HepG2 (cell line): ENCODE results near the gene FAM234A. TPM values are rescaled to one million over a fixed set of nuclear protein-coding genes. Genes with fewer than 3 reads are reported as not detected.
A peak's percentile ranks its signal among the peaks of the same experiment; 100 is the strongest.

ENCODE experiments used
- HNRNPUL1 ChIP-seq: fragments of 200-400 bp; formaldehyde crosslinking; IDR thresholded peaks from 2 replicates; pipeline ENCODE4 v1.6.1; 2017; ENCODE audit warnings: low read depth, mild to moderate bottlenecking, low read length, moderate library complexity
- IRX3 ChIP-seq: sonication (generic); formaldehyde crosslinking; IDR thresholded peaks from 2 replicates; pipeline ENCODE4 v1.8.1; 2023; ENCODE audit warnings: mild to moderate bottlenecking, low read depth, missing genetic modification reagents, borderline replicate concordance
- MAF1 ChIP-seq: sonication (generic); formaldehyde crosslinking; IDR thresholded peaks from 2 replicates; pipeline ENCODE4 v1.5.0; 2020; ENCODE audit warnings: missing genetic modification reagents, borderline replicate concordance
- MED13 ChIP-seq: sonication (generic); formaldehyde crosslinking; IDR thresholded peaks from 2 replicates; pipeline ENCODE4 v1.5.0; 2020; ENCODE audit warnings: missing genetic modification reagents
- NCOA5 ChIP-seq: sonication (generic); formaldehyde crosslinking; IDR thresholded peaks from 2 replicates; pipeline ENCODE4 v1.4.0; 2020; ENCODE audit warnings: missing genetic modification reagents
- NR2C2 ChIP-seq: sonication (generic); formaldehyde crosslinking; IDR thresholded peaks from 2 replicates; pipeline ENCODE4 v1.4.0; 2020; ENCODE audit warnings: missing genetic modification reagents, mild to moderate bottlenecking, moderate library complexity, borderline replicate concordance
- SRSF9 ChIP-seq: fragments of 200-400 bp; formaldehyde crosslinking; IDR thresholded peaks from 2 replicates; pipeline ENCODE4 v1.6.1; 2018; ENCODE audit warnings: borderline replicate concordance, mild to moderate bottlenecking, low read depth, low read length; ENCODE audit not compliant: insufficient read depth, poor library complexity, severe bottlenecking
- STAT5B ChIP-seq: sonication (generic); formaldehyde crosslinking; IDR thresholded peaks from 2 replicates; pipeline ENCODE4 v1.4.0; 2020; ENCODE audit warnings: missing genetic modification reagents
- TBX2 ChIP-seq: sonication (generic); formaldehyde crosslinking; IDR thresholded peaks from 2 replicates; pipeline ENCODE4 v1.5.0; 2020; ENCODE audit warnings: missing genetic modification reagents, mild to moderate bottlenecking, borderline replicate concordance
- ZBTB3 ChIP-seq: sonication (generic); formaldehyde crosslinking; IDR thresholded peaks from 2 replicates; pipeline ENCODE4 v1.4.0; 2020; ENCODE audit warnings: low read depth, mild to moderate bottlenecking, moderate library complexity, missing genetic modification reagents, borderline replicate concordance
- ZSCAN12 ChIP-seq: sonication (generic); formaldehyde crosslinking; IDR thresholded peaks from 2 replicates; pipeline ENCODE4 v1.9.0; 2021; ENCODE audit warnings: mild to moderate bottlenecking, missing genetic modification reagents
- polyA plus RNA-seq, 8 experiments: library from polyadenylated mRNA; depleted of rRNA in 3 of 8; stranded (reverse) in 7 of 8; unstranded in 1 of 8; fragments of >200 nt; fragmentation: Illumina TruSeq in 4 of 8; extraction: Trizol in 4 of 8; gene quantifications; 2 replicates each; pipeline versions ENCODE4 v1.2.1 to v1.2.3, GENCODE V29; 2011 to 2016; ENCODE audit warnings: low read depth in 4 of 8, missing spikeins in 1 of 8, mixed read lengths in 1 of 8; ENCODE audit not compliant: insufficient read depth in 1 of 8
- total RNA-seq, 5 experiments: library from RNA; depleted of rRNA; stranded (reverse); fragments of >200 nt; fragmentation: Illumina TruSeq; extraction: Trizol; gene quantifications; 2 replicates each; pipeline ENCODE4 v1.2.3, GENCODE V29; 2016; ENCODE audit warnings: low read depth in 1 of 5
- TF ChIP-seq, protein P1 (sequence below): sonication (generic); formaldehyde crosslinking; IDR thresholded peaks from 2 replicates; pipeline ENCODE4 v1.4.0; 2020; ENCODE audit warnings: missing genetic modification reagents, mild to moderate bottlenecking, borderline replicate concordance
- TF ChIP-seq, protein P2 (sequence below): sonication (generic); formaldehyde crosslinking; IDR thresholded peaks from 2 replicates; pipeline ENCODE4 v1.8.1; 2023; ENCODE audit warnings: mild to moderate bottlenecking, missing genetic modification reagents
- TF ChIP-seq, protein P3 (sequence below): sonication (generic); formaldehyde crosslinking; IDR thresholded peaks from 2 replicates; pipeline ENCODE4 v1.4.0; 2020; ENCODE audit warnings: mild to moderate bottlenecking, missing genetic modification reagents
- TF ChIP-seq, protein P4 (sequence below), 2 experiments: sonication (generic) in 1 of 2; formaldehyde crosslinking in 1 of 2; IDR thresholded peaks; 2 replicates each; pipeline versions ENCODE4 v1.5.1 to v1.6.1; 2011 to 2020; ENCODE audit warnings: borderline replicate concordance in 1 of 2, low read depth in 1 of 2, low read length in 1 of 2, mild to moderate bottlenecking in 1 of 2, missing genetic modification reagents in 1 of 2, moderate library complexity in 1 of 2
- TF ChIP-seq, protein P5 (sequence below): sonication (generic); formaldehyde crosslinking; IDR thresholded peaks from 2 replicates; pipeline ENCODE4 v1.4.0; 2020; ENCODE audit warnings: missing genetic modification reagents
- TF ChIP-seq, protein P6 (sequence below): sonication (generic); formaldehyde crosslinking; IDR thresholded peaks from 2 replicates; pipeline ENCODE4 v1.4.0; 2020; ENCODE audit warnings: missing genetic modification reagents

Gene FAM234A
- total and polyA plus RNA-seq, 2 of the 13 experiments (the other 11 are each of a cell fraction or from before 2014, with no cell fraction given) = 29.2 to 34.4 TPM

DNA sequence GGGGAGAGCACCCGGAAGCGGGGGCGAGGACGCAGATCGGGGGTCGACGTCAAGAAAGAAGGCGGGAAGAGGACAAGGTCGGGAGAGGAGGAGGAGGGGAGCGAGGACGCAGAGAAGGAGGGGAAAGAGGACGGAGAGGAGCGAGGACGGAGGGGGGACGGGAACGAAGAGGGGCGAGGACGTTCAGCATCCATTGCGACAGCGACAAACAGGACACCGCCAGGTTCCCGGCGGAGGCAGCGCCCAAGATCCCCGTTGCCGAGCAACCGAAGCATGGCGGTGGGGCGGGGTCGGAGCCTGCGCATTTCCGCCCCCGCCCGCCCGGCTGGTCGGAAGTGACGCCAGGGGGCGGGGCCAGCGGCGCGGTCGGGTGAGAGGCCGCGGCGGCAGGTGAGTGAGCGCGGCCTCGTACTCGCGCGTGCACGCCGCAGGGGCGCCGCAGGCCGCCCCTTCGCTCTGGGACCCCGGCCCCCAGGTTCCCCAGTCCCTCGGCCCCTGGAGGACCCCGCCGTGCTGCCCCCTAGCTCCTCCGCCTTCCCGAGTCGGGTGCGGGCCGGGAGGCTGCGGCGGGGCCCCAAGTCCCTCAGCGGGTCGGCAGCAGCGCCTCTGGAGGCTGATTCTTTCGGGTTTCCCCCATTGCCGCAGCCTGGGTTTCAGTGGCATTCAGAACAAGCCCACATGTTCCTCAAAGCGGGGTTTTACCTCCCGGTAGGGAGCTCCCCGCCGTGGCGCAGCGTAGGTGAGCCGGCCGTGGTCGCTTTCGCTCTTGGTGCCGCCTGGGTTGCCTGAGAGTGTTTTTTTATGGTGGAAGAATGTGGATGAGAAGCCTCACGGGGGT is at the start of gene FAM234A (continued):
- TF ChIP-seq NR2C2 (CRISPR knock-in tag) = peak; percentile 60; the same call in 1 of the 2 replicates
- no peak for TF ChIP-seq NCOA5 (CRISPR knock-in tag)
- TF ChIP-seq, protein P1, sequence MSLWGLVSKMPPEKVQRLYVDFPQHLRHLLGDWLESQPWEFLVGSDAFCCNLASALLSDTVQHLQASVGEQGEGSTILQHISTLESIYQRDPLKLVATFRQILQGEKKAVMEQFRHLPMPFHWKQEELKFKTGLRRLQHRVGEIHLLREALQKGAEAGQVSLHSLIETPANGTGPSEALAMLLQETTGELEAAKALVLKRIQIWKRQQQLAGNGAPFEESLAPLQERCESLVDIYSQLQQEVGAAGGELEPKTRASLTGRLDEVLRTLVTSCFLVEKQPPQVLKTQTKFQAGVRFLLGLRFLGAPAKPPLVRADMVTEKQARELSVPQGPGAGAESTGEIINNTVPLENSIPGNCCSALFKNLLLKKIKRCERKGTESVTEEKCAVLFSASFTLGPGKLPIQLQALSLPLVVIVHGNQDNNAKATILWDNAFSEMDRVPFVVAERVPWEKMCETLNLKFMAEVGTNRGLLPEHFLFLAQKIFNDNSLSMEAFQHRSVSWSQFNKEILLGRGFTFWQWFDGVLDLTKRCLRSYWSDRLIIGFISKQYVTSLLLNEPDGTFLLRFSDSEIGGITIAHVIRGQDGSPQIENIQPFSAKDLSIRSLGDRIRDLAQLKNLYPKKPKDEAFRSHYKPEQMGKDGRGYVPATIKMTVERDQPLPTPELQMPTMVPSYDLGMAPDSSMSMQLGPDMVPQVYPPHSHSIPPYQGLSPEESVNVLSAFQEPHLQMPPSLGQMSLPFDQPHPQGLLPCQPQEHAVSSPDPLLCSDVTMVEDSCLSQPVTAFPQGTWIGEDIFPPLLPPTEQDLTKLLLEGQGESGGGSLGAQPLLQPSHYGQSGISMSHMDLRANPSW (CRISPR knock-in tag) = no peak
- TF ChIP-seq STAT5B (CRISPR knock-in tag) = no peak
- TF ChIP-seq MAF1 = no peak
- TF ChIP-seq IRX3 = no peak
- TF ChIP-seq, protein P2, sequence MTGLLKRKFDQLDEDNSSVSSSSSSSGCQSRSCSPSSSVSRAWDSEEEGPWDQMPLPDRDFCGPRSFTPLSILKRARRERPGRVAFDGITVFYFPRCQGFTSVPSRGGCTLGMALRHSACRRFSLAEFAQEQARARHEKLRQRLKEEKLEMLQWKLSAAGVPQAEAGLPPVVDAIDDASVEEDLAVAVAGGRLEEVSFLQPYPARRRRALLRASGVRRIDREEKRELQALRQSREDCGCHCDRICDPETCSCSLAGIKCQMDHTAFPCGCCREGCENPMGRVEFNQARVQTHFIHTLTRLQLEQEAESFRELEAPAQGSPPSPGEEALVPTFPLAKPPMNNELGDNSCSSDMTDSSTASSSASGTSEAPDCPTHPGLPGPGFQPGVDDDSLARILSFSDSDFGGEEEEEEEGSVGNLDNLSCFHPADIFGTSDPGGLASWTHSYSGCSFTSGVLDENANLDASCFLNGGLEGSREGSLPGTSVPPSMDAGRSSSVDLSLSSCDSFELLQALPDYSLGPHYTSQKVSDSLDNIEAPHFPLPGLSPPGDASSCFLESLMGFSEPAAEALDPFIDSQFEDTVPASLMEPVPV (CRISPR knock-in tag) = no peak
- TF ChIP-seq, protein P3, sequence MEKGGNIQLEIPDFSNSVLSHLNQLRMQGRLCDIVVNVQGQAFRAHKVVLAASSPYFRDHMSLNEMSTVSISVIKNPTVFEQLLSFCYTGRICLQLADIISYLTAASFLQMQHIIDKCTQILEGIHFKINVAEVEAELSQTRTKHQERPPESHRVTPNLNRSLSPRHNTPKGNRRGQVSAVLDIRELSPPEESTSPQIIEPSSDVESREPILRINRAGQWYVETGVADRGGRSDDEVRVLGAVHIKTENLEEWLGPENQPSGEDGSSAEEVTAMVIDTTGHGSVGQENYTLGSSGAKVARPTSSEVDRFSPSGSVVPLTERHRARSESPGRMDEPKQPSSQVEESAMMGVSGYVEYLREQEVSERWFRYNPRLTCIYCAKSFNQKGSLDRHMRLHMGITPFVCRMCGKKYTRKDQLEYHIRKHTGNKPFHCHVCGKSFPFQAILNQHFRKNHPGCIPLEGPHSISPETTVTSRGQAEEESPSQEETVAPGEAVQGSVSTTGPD (CRISPR knock-in tag) = no peak; the same call in 1 of the 2 replicates
- no peak for TF ChIP-seq ZSCAN12 (CRISPR knock-in tag)
- TF ChIP-seq, protein P4, sequence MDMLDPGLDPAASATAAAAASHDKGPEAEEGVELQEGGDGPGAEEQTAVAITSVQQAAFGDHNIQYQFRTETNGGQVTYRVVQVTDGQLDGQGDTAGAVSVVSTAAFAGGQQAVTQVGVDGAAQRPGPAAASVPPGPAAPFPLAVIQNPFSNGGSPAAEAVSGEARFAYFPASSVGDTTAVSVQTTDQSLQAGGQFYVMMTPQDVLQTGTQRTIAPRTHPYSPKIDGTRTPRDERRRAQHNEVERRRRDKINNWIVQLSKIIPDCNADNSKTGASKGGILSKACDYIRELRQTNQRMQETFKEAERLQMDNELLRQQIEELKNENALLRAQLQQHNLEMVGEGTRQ (IDR thresholded peaks at IDR 0.05; ENCODE audit: low read depth, low read length) = no peak
- TF ChIP-seq, protein P4 (CRISPR knock-in tag; IDR thresholded peaks at IDR 0.05; ENCODE audit: borderline replicate concordance) = no peak
- TF ChIP-seq ZBTB3 (CRISPR knock-in tag) = no peak
- TF ChIP-seq, protein P5, sequence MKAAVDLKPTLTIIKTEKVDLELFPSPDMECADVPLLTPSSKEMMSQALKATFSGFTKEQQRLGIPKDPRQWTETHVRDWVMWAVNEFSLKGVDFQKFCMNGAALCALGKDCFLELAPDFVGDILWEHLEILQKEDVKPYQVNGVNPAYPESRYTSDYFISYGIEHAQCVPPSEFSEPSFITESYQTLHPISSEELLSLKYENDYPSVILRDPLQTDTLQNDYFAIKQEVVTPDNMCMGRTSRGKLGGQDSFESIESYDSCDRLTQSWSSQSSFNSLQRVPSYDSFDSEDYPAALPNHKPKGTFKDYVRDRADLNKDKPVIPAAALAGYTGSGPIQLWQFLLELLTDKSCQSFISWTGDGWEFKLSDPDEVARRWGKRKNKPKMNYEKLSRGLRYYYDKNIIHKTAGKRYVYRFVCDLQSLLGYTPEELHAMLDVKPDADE (CRISPR knock-in tag) = no peak
- TF ChIP-seq TBX2 (CRISPR knock-in tag) = peak; percentile 64
- TF ChIP-seq HNRNPUL1 = no peak
- TF ChIP-seq SRSF9 = no peak
- no peak for TF ChIP-seq MED13
- TF ChIP-seq, protein P6, sequence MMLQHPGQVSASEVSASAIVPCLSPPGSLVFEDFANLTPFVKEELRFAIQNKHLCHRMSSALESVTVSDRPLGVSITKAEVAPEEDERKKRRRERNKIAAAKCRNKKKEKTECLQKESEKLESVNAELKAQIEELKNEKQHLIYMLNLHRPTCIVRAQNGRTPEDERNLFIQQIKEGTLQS (CRISPR knock-in tag) = no peak
